Measurements from ENCODE around the gene SPRY2. TPM values are rescaled to one million over a fixed set of nuclear protein-coding genes. Genes with fewer than 3 reads are reported as not detected.

The SPRY2 gene, protein sequence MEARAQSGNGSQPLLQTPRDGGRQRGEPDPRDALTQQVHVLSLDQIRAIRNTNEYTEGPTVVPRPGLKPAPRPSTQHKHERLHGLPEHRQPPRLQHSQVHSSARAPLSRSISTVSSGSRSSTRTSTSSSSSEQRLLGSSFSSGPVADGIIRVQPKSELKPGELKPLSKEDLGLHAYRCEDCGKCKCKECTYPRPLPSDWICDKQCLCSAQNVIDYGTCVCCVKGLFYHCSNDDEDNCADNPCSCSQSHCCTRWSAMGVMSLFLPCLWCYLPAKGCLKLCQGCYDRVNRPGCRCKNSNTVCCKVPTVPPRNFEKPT
- total RNA-seq = under 1 TPM; 0.26 to 0.44 TPM

DNA sequence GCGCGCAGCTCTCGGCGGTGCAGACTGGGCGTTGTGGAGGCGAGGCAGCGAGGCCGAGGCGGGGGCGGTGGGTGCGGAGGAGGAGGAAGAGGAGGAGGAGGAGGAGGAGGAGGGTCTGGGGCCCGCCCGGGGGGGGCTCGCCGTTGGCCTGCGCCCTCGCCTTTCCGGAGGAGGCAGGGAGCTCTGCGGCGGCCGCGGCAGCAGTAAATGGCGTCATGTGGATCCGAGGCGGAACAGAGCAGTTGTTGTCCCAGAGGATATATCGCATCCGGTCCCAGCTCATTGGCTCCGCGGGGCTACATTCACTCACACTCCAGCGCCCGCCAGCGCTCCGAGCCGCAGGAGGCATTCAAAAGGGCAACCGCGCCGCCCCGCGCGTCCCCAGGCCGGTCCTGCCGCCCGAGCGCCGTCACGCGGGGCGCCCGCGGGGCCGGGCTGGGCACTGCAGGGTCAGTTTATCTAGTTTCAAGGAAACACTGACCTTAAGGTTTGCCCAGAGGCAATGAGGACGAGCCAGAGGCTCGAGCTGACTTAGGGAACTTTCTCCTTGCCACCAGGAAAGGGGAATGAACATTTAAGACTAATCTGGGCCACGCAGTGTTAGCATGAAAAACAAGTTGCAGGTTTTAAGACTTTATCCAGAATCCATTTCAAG lies at the start of gene SPRY2:
SPRY2 (minus strand) TSS at position 26 of the 655 bp plus-strand sequence. CDS start 3,421 bp downstream, outside the sequence.
- no peaks in the 10 kb centered on the region for H3K36me3 Mint-ChIP-seq (ENCODE audit: low read depth)
- no peak within 1 kb of the TSS for H3K27ac Mint-ChIP-seq
- peak; percentile 64 for DNase-seq
- H3K27me3 Mint-ChIP-seq (ENCODE audit: low read depth) = peaks cover 51% of the 10 kb centered on the region
- no peak within 1 kb of the TSS for H3K4me3 Mint-ChIP-seq
- H3K4me1 Mint-ChIP-seq (ENCODE audit: low read depth) = peaks cover 8% of the 10 kb centered on the region
- H3K9me3 Mint-ChIP-seq = no peaks in the 10 kb centered on the region
- intact Hi-C loops (cut with micrococcal nuclease) = loop anchor here (5.0 to 10.0 kb wide), 4 partner anchors 61 to 1736 kb away; partner anchors contain the start of gene POU4F1
- CTCF ChIA-PET = interaction anchor here (0.5 to 2.8 kb wide), 2 partner anchors 23 to 1677 kb away, joined by 3 to 13 read pairs; no protein-coding TSS in a partner anchor

DNA sequence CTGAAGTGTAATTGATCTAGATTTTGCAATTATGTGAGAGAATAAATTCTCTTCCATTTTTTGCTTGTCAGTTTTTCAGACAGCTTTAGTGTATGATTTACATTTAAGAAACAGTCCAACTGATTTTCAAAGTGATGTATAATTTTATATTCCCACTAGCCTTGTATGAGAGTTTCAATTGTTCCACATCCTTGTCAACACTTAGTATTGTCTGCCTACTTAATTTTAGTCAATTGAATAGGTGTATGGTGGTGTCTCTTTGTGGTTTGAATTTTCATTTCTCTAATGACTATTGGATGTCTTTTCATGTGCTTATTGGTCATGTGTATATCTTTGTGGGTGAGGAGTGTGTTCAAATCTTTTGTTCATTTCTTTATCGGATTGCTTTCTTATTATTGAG lies 49.4 kb upstream of the SPRY2 start:
- Mint-ChIP-seq H3K9me3 (peaks cover 12% of the 10 kb centered on the region), H3K4me1 (ENCODE audit: low read depth) (no peaks in the 10 kb centered on the region), H3K4me3 (no peak overlapping the region), H3K36me3 (ENCODE audit: low read depth) (no peaks in the 10 kb centered on the region), H3K27me3 (ENCODE audit: low read depth) (peaks cover 3% of the 10 kb centered on the region), H3K27ac (no peak overlapping the region)
- intact Hi-C loops (cut with micrococcal nuclease) = no loop called here
- no peak for DNase-seq
- CTCF ChIA-PET = no interaction called here

DNA sequence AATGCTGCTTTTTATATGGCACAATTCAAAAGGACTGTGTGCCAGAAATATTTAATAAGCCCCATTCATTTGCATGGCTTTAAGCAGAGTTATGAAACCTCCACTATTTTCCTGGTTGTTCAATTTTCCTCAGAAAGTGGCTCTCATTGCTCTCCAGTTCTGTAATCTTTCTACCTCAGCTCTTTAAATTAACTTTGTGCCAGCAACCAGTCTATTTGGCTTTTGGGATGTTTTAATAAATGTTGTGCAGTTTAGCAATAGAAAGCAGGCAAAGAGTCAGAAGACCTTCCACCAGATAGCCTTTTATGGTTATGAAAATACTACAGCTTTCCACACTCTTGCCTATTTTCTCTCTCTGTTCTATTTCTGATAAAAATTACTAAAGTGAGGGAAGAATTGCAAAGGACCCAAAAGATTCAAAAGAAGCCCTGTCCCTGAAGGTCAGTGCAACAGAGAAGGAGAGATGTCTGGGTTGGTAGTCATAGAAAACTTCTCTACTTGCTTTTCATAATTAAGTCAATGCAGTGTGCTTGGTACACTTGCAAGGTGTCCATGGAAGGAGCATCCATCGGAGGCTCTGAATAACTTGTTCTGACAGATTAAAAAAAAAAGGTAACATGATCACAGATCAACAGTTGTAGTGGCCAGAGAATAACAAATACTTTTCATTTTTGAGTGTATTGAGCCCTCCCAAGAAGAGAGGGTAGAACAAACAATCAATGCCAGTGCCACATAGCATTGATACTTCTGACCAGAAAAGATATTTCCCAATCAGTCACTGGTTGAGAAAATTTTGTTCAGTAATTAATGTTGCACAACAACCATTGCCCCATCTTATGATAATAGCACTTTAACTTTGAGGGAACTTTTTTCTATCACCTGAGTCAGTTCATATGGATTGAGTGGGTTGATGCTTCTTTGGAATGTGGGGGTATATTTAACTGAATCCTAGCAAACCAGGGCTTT lies 48.4 kb upstream of the SPRY2 start:
- Mint-ChIP-seq H3K27ac (no peak overlapping the region), H3K36me3 (ENCODE audit: low read depth) (no peaks in the 10 kb centered on the region), H3K9me3 (peaks cover 7% of the 10 kb centered on the region), H3K27me3 (ENCODE audit: low read depth) (peaks cover 3% of the 10 kb centered on the region), H3K4me3 (no peak overlapping the region), H3K4me1 (ENCODE audit: low read depth) (no peaks in the 10 kb centered on the region)
- DNase-seq = no peak
- CTCF ChIA-PET = no interaction called here
- intact Hi-C loops (cut with micrococcal nuclease) = no loop called here

DNA sequence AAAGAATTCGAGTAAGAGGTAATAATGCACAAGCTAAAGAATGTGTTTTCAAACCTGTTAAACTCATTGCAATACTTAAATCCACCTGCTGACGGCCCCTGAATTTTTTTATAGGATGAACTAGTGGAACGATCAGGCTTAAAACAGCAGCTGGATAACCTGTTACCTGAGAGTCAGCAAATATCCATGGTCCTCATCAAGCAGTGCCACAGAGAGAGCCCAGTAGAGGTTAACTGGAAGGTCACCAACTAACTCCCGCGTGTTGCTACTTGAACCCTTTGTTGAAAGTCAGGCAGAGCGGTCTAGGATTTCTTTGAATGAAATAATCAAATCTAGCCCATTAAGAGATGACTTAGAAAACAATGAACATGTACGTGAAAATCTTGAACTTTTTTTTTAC lies 47.6 kb upstream of the SPRY2 start:
- Mint-ChIP-seq H3K27ac (no peak overlapping the region), H3K9me3 (peaks cover 6% of the 10 kb centered on the region), H3K4me1 (ENCODE audit: low read depth) (no peaks in the 10 kb centered on the region), H3K36me3 (ENCODE audit: low read depth) (no peaks in the 10 kb centered on the region), H3K27me3 (ENCODE audit: low read depth) (peaks cover 3% of the 10 kb centered on the region), H3K4me3 (no peak overlapping the region)
- no peak for DNase-seq
- CTCF ChIA-PET = interaction anchor here (0.7 kb wide), 1 partner anchor 9 kb away, joined by 4 read pairs; no protein-coding TSS in a partner anchor
- intact Hi-C loops (cut with micrococcal nuclease) = no loop called here

DNA sequence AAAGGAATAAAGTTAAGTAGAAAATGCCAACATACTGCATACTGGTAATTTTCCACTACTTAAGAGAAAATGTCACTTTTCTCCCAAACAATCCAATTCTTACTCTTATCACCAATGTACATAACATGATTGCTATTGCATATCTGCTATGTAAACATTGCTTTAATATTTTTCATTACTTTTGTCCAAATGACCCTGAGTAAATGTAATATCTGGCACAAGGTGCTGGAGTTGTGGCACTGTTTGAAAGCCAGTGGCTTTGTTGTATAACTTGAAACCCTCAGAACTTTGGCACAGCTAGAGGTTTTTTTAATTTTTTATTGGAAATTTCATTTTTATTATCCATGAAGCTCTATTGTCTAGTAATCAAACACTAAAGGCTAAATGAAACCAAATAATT lies 45.7 kb upstream of the SPRY2 start:
- DNase-seq = no peak
- no peak overlapping the region for H3K4me3 Mint-ChIP-seq
- H3K4me1 Mint-ChIP-seq (ENCODE audit: low read depth) = no peaks in the 10 kb centered on the region
- H3K9me3 Mint-ChIP-seq = peaks cover 2% of the 10 kb centered on the region
- peaks cover 3% of the 10 kb centered on the region for H3K27me3 Mint-ChIP-seq (ENCODE audit: low read depth)
- intact Hi-C loops (cut with micrococcal nuclease) = no loop called here
- CTCF ChIA-PET = no interaction called here
- no peak overlapping the region for H3K27ac Mint-ChIP-seq
- no peaks in the 10 kb centered on the region for H3K36me3 Mint-ChIP-seq (ENCODE audit: low read depth)

DNA sequence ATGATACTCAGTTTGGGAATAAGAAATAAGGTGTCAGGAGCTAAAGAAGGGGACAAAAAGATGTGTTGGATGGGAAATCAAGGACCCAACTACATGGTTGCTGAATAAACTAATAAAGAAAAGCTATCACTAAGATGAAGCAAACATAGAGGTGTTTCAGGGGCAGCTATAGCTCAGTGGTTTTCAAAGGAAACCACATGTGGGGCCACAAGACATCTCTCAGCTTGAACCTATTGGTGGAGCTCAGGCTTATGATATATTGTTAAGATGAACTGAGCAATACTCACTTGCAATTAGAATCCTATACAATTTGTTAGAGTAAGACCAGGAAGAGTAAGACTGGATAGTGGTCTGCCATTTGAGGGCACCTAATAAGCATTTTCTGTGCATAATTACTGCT lies 45.1 kb upstream of the SPRY2 start:
- intact Hi-C loops (cut with micrococcal nuclease) = no loop called here
- Mint-ChIP-seq H3K9me3 (peaks cover 2% of the 10 kb centered on the region), H3K4me1 (ENCODE audit: low read depth) (no peaks in the 10 kb centered on the region), H3K27me3 (ENCODE audit: low read depth) (peaks cover 3% of the 10 kb centered on the region), H3K4me3 (no peak overlapping the region), H3K36me3 (ENCODE audit: low read depth) (no peaks in the 10 kb centered on the region), H3K27ac (no peak overlapping the region)
- CTCF ChIA-PET = no interaction called here
- DNase-seq = no peak

DNA sequence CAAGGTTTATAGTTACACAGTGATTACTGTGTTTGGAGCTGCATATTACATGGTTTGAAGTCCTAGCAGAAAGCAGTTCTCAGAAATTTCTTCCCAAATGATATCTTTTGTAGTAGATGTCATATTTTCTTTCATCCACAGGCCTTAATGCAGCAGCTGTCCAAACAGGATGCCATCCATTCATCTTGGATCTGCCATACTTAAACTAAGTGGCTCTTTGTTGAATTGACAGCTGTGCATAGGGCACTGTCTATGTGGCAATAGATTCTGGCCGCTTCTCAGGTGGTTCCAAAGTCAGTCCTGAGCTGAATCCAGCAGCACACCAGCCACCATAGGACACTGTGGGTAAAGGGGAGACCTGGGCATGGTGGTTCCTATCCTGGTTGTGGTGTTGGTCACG lies 41.6 kb upstream of the SPRY2 start:
- Mint-ChIP-seq H3K4me1 (ENCODE audit: low read depth) (no peaks in the 10 kb centered on the region), H3K36me3 (ENCODE audit: low read depth) (no peaks in the 10 kb centered on the region), H3K9me3 (no peaks in the 10 kb centered on the region), H3K27ac (no peak overlapping the region), H3K27me3 (ENCODE audit: low read depth) (no peaks in the 10 kb centered on the region), H3K4me3 (no peak overlapping the region)
- no peak for DNase-seq
- CTCF ChIA-PET = interaction anchor here (0.6 to 0.7 kb wide), 2 partner anchors 13 to 18 kb away, joined by 3 read pairs; no protein-coding TSS in a partner anchor
- intact Hi-C loops (cut with micrococcal nuclease) = no loop called here

DNA sequence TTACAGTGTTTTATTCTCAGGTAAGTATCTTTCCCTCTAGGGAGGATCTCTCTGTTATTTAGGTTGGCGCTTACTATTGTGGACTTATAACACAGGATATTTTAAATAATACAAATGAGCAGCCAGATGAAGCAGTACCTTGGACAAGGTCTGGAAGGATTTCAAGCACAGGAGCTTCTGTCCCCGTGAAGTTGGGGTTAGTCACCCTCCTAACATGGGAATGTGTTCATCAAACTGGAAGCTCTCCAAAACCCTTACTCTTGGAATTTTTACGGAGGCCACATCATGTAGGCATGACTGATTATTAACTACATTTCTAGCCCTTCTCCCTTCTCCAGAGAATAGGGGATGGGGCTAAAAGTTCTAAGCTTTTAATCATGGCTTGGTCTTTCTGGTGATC lies 38.3 kb upstream of the SPRY2 start:
- Mint-ChIP-seq H3K27ac (no peak overlapping the region), H3K4me1 (ENCODE audit: low read depth) (no peaks in the 10 kb centered on the region), H3K4me3 (no peak overlapping the region), H3K9me3 (no peaks in the 10 kb centered on the region), H3K36me3 (ENCODE audit: low read depth) (no peaks in the 10 kb centered on the region), H3K27me3 (ENCODE audit: low read depth) (no peaks in the 10 kb centered on the region)
- DNase-seq = no peak
- CTCF ChIA-PET = interaction anchor here (0.6 kb wide), 1 partner anchor 19 kb away, joined by 3 read pairs; no protein-coding TSS in a partner anchor
- intact Hi-C loops (cut with micrococcal nuclease) = no loop called here

DNA sequence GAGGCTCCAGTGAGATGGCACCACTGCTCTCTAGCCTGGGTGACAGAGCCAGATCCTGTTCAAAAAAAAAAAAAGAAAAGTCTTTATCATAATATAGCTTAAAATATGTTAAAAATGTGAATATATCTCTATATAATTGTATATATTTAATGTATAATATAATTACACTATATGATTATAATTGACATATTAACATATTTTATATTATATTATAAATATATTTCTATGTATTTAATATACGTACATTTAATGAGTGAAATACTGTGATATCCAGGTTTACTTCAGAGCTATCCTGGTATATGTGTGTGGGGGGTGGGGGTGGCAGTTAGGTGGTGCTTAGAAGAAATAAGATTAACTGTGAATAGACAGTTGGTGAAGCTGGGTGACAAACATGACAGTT lies 35.6 kb upstream of the SPRY2 start:
- CTCF ChIA-PET = interaction anchor here (0.6 kb wide), 1 partner anchor 34 kb away, joined by 3 read pairs; no protein-coding TSS in a partner anchor
- Mint-ChIP-seq H3K4me3 (no peak overlapping the region), H3K27ac (no peak overlapping the region), H3K36me3 (ENCODE audit: low read depth) (no peaks in the 10 kb centered on the region), H3K4me1 (ENCODE audit: low read depth) (no peaks in the 10 kb centered on the region), H3K9me3 (no peaks in the 10 kb centered on the region), H3K27me3 (ENCODE audit: low read depth) (no peaks in the 10 kb centered on the region)
- intact Hi-C loops (cut with micrococcal nuclease) = no loop called here
- DNase-seq = no peak

DNA sequence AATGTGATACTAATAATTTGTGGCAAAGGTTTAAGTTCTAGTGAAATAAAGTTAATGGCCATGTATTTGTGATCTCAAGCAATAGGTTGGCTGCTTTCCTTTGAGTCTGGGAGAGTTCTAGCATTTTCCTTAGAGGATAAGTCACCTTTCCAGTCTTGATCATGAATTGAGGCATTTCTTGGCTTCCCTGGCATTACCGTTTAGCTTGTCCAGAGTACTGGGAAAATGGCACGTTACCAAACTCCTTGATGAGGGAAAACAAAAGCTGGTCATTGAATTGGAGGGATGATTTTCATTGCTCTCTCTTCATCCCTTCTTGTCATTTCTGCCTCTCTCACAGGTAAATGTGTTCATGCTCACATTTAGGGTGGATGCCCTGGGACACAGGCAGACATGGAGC lies 34.0 kb upstream of the SPRY2 start:
- Mint-ChIP-seq H3K9me3 (no peaks in the 10 kb centered on the region), H3K4me3 (no peak overlapping the region), H3K27me3 (ENCODE audit: low read depth) (no peaks in the 10 kb centered on the region), H3K4me1 (ENCODE audit: low read depth) (no peaks in the 10 kb centered on the region), H3K36me3 (ENCODE audit: low read depth) (no peaks in the 10 kb centered on the region), H3K27ac (no peak overlapping the region)
- CTCF ChIA-PET = interaction anchor here (1.0 kb wide), 1 partner anchor 9 kb away, joined by 4 read pairs; no protein-coding TSS in a partner anchor
- DNase-seq = no peak
- intact Hi-C loops (cut with micrococcal nuclease) = no loop called here

DNA sequence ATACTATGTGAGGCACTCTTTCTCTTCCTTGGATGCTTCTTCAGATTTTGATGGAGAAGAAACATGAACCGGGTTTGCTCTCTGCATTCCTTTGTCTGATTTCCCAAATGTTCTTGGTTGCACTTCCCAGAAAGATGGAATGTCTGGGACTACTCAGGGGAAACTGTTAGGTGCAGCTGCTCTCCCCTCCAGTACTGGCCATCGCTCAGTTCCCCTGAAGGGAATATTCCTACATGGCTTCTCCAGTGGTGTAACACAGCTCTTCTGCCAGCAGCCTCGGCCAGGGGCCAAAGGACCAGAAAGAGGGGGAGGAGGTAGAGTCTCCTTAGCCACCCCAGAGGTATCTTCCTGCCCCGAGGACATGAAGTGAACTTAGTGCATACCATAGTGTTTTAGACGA lies 33.5 kb upstream of the SPRY2 start:
- Mint-ChIP-seq H3K4me1 (ENCODE audit: low read depth) (no peaks in the 10 kb centered on the region), H3K9me3 (no peaks in the 10 kb centered on the region), H3K36me3 (ENCODE audit: low read depth) (no peaks in the 10 kb centered on the region), H3K4me3 (no peak overlapping the region), H3K27ac (no peak overlapping the region), H3K27me3 (ENCODE audit: low read depth) (no peaks in the 10 kb centered on the region)
- intact Hi-C loops (cut with micrococcal nuclease) = no loop called here
- DNase-seq = no peak
- CTCF ChIA-PET = interaction anchor here (1.0 kb wide), 1 partner anchor 8 kb away, joined by 4 read pairs; no protein-coding TSS in a partner anchor

All from activated naive CD4-positive, alpha-beta T cell treated with anti-CD3 and anti-CD28 coated beads for 36 hours (primary cell).